Hematopoietic multipotent progenitor cell treated with erythropoietin and hydrocortisone succinate and interleukin-3 and kit ligand, for 8 days (in vitro differentiated cells): ENCODE measurements around the gene RAB19.

Experiments
- DNase-seq: peaks from one replicate; pipeline ENCODE4 v3.0.0-alpha.2; 2015

Gene RAB19, protein sequence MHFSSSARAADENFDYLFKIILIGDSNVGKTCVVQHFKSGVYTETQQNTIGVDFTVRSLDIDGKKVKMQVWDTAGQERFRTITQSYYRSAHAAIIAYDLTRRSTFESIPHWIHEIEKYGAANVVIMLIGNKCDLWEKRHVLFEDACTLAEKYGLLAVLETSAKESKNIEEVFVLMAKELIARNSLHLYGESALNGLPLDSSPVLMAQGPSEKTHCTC

DNA sequence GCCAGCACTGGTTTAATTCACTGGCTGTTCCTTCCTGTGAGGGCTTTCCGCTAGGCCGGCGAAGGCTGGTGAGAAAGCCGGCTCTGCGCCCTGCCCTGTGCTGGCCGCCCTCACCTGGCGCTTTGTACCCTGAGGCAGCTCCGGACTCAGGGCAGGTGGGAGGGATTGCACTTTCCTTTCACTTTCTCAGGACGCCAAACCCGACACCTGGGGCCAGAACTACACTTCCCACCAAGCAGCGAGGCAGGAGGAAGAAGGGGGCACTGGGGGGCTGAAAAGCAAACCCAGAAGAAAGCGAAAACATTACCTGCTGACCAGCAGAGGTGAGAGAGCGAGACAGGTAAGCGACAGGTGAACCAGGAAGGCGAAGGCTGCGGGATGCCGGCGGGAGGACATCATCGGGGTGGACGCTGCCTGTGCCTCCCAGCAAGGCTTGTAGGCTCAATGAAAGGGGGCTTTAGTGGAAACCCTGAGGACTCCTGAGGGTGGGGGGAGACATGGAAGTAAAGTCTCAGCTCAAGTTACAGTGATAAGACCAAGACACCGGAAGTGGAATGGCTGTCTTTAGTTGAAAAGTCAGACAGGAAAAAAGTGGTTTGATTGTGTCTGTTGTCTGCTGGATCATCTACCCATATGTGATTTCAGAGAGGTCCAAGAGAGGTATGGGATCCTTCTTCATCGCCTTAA is at the start of gene RAB19:
TSS of gene RAB19 (plus strand) at position 181 of the 687 bp plus-strand sequence. CDS start 3,589 bp downstream, outside the sequence.
- no peak for DNase-seq

DNA sequence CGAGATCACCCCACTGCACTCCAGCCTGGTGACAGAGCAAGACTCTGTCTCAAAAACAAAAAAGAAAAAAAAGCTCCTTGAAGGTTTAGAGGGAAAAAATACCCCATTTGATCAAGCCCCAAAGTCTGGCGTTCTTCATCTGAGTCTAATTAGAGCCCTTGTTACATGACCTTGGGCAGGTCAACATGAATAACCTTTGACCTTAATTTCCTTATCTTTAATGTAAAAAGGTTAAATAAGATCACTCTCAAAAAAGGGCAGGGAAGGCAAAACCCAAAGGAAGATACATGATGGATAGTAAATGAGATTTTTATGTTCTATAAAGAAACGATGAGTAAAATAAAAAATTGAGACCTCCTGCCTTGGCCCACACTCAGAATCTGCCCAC is 45.8 kb upstream of the RAB19 start:
- no peak for DNase-seq

DNA sequence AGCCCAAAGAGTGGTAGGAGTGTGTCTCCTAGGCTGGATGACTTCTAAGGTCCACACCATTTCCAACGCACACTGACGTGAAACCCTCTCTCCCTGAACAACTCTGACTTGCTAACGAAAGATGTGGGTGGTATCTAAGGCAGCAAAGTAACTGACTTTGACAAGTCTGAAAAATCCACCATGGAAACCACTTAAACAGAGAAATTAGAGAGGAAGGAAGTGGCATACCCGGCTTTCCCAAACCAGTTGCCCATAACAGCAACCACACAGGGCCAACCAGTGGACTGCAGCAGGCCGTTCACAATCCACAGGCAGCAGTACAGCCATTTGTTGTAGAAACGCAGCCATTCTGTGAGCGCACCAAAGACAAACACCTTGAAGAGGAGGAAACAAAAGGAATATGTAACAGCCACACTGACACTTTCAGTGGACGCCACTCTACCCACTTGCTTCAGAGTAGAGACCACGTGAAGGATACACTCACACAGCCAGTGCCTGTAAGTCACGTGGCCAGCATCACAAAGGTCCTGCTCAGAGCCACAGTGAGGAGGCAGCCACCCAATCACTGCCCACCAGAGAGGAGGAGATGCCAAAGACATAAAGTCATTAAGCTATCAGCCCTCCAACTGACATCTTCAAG is 45.3 kb upstream of the RAB19 start:
- no peak for DNase-seq

DNA sequence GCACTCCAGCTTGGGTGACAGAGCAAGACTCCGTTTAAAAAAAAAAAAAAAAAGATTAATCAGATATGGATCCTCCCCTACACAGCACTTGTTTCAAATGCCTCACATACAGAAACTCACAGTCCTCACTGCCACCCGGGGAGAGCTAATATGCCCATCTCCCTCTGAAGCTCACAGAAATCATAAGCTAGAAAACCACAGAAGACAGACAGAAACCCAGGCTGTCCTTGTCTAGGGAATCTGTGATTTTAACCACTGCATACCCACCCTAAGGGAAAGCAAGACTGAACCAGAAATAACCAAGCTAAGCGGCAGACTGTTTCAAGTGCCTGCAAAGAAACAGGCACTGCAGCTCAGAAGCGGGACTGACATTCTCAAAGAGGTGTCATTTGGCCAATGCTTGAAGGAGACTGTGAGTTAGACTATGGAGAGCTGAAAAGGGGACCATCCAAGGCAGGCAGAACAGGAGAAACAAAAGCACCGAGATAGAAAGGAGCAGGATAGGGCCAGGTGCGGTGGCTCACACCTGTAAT is 43.1 kb upstream of the RAB19 start:
- peak; percentile 14 for DNase-seq

DNA sequence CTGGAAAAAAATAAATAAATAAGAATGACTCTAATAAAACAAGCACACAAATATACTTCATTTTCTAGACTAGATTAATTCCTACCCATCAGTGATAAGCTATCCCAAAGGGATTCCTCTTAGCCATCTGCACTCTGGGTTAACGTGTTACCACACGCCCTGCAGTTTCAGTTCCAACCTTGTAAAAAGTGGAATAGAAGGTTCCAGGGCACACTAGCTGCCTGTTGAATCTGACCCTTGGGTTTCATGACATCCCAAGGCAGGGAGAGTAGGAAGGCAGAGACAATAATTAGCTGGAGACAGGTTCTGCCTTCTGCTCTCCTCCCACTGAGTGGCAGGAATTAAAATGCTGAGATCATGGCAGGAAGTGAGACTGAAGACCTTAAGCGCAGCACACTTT is 39.0 kb upstream of the RAB19 start:
- DNase-seq, result no peak

DNA sequence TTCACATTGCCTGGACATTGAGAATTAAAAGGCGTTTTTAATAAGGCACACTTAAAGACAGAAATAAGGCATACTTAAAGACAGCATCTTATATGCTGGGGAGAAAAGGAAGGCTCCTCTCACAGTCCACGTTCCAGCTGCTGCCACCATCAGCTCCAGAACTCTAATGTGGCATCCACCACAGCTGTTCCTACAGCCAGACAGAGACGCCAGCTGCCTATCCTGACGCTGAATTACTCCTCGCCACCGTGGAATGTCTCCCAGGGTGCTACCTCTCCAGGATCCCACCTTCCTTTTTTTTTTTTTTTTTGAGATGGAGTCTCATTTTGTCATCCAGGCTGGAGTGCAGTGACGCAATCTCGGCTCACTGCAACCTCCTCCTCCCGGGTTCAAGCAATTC is 36.3 kb upstream of the RAB19 start:
- DNase-seq, result no peak

DNA sequence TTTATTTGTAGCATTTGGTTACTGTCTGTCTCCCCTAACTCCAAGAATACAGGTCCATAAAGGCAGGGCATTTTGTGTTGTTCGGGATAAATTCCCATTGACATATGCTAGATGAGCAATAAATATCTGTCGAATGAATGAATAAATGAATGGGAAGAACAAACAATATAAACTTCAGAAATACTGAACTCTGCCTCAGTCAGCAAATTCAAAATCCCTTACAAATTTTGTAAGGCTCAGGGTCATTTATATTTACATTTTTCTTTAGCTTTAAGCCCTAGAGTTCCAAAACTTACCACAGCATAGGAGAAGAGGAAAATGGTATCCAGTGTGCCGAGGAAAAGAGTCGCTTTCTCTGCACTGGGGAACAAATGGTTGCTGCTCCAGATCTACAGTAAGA is 34.6 kb upstream of the RAB19 start:
- DNase-seq, result no peak

DNA sequence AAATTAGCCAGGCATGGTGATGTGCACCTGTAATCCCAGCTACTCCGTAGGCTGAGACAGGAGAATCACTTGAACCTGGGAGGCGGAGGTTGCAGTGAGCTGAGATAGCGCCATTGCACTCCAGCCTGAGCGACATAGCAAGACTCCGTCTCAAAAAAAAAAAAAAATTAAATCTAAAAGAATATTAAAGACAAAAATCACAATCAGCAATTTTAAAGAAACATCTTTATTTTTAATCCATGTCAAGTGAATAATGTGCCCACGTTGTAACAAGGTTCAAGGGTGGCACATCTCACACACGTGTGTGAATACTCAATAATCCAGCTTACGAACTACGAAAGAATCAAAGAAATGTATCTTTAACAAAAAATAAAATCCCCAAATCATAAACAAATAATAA is 28.5 kb upstream of the RAB19 start:
- DNase-seq, result no peak

DNA sequence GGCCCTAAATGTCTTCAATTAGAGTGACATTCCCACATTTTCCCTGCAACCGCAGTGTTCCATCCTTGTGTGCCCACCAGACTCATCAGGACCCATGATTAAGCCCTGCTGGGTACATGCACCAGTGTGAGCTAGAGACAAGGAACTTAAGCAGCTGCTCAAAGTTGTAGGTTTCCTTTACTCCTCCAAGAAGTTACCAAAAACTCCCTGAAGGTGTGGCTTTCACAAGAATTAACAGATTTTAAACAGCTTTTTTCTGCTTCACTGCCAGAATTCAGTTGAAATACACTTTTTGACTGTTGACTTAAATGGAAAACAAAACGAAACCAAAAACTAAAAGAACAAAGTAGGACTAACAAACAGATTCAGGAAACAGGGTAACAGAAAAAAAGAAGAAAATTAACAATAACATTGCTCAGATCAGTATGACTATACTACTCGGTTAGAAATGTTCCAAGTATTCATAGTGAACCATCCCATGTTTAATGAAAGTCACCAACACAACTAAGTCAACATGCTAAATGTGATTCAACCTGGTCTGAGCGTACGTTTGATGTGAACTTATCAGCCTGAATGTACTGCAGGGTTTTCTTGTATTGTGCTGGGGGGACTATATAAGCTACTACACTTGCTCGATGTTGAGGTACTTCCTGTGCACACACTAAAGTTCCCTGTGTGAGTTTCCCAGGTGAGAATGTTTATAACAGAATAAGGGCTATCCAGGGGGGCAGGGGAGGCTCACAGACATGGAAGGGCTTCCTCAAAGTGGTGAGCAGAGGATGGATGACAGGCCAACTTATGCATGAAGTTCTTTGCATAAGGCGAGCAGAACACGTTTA is 27.7 kb upstream of the RAB19 start:
- no peak for DNase-seq

DNA sequence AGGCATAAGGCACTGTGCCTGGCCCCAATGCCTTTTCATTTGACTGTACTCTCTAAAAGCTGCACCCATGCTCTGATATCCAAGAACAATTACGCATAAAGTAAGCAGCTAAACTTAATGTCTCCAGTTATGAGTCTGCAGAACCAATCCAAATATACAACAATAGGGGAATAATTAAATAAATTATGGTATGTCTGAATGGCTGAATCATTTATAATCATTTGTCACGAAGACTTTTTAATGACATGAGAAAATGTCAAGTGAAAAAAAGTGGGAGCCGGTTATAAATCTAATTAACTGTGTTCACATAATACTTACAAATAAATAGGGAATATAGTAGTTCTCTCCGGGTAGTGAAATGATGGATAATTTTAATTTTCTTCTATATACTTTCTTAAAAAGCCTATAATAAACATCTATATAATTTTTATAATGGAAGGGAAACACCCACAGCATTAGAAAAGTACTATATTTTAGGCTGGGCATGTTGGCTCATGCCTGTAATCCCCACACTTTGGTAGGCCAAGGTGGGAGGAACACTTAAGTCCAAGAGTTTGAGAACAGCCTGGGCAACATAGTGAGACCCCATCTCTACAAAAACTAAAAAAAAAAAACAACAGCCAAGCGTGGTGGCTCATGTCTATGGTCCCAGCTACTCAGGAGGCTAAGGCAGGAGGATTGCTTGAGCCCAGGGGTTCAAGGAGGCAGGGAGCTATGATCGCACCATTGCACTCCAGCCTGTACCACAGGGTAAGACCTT is 19.7 kb upstream of the RAB19 start:
- DNase-seq, result no peak

DNA sequence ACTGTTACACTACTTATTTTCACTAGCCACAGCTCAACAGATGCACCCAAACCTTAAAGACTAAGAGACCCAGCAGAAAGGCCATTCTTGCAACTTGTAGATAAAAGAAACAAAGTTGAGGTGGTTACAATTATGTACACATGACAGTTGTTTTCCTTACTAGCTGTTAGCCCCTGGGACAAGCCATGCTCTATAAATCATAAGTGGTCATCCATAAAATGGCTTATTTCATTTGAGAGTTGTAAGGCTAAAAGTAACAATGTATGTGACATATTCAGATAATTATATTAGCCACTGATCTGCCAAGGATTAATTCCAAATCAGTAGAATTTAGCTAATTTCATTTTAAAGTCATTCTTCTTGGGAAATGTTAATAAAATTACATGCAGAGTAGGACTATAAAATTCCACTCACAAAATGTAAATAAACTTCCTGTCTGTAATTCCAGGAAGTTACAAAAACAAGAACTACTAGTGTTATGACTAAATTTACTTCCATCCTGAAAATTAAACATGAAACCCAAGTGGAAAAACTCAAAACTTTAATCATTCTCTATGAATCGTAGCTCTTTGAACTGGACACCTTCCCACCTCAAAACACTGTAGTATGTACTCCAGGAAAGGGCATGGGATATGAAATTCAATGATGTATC is 18.8 kb upstream of the RAB19 start:
- DNase-seq, result no peak

DNA sequence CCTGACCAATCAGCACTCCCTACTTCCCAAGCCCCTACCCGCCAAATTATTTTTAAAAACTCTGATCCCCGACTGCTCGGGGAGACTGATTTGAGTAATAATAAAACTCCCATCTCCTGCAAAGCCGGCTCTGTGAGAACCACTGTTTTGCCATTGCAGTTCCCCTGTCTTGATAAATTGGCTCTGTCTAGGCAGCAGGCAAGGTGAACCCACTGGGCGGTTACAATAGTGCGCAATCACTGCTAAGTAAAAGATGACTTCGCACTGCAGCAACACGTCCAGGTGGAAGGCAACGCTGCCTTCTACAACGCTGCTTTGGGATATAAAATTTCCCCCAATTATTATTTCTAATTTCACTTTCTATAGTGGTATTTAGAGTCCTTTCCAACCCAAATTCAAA is 14.4 kb upstream of the RAB19 start:
- DNase-seq, result no peak

DNA sequence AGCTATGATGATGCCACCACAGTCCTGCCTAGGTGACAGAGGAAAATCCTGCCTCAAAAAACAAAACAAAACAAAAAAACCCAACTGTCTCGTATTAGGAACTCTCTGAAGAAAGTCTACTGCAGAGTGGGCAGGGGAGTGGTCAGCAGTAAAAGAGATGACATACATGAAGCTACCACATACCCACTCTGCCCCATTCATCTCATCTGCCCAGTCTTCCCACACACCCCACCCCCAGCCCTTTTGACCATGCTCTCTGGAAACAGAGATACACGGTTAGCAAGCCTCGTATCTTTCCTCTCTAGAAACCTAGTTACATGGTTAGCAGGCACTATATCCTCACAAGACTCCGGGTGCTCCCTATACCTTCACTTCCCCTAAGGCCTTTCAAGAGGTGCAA is 13.8 kb upstream of the RAB19 start:
- DNase-seq, result no peak

DNA sequence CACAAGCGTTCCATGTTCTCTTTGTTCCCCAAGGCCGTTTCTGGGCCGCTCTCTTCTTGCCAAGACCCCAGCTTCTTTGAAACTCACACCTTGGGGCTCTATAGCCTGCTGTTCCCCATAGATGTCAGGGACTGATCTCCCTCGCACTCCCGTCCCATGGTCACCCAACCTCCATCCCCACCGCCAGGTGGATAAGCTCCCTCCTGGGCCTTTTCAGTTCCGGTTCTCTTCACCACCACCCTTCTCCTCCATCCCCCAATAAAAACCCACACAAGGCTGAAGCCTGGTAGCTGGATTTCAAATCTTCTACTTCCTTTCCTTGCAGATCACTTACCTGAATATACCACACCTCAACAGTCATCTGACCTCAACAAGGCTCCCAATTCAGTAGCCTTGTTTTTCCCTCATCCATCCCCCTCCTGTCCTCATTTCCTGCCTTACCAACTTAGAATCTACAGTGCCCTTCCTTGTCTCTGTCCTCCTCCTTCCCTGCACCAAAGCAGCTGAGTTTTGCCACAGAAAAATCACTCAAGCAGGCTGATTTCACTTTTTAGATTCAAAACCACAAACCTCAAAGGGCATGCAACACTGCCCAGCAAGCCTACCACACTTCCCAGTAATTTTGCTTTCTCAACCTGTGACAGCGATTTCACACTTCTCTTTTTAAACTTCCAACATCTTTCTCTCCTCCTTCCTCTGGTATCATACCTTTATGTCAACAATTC is 13.2 kb upstream of the RAB19 start:
- no peak for DNase-seq

DNA sequence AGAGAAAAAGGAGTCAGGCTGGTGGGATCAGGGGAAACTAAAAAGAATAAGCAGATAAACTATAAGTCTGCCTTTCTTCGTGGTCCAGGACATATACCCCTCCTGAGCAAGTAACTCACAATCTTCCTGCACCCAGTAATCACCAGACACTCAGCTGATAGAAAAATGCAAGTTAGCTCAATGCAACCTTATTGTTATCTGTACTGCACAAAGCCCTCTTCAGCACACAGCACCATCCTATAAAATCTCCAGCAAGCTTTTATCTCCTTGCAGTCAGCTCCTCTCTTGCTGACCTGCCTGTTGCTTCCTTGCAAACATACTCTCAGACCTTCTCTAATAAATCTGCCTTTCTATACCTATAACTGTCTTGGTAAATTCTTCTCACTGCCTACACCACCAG is 12.2 kb upstream of the RAB19 start:
- DNase-seq, result peak; percentile 76

DNA sequence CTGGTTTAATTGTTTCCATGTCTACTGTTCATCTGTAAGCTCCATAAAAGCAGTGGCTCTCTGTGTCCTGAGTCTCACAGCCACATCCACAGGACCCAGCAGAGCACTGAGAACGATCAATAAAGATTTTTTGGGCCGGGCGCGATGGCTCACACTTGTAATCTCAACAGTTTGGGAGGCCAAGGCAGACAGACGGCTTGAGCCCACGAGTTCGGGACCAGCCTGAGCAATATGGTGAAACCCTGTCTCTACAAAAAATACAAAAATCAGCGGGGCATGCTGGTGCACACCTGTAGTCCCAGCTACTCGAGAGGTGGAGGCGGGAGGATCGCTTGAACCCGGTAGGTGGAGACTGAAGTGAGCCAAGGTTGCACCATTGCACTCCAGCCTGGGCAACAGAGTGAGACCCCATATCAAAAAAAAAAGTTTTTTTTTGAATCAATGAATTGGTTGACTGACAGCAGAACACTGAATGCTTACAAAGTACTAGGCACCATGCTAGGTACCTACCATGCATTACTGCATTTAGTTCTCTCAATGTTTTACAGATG is 10.0 kb upstream of the RAB19 start:
- no peak for DNase-seq

DNA sequence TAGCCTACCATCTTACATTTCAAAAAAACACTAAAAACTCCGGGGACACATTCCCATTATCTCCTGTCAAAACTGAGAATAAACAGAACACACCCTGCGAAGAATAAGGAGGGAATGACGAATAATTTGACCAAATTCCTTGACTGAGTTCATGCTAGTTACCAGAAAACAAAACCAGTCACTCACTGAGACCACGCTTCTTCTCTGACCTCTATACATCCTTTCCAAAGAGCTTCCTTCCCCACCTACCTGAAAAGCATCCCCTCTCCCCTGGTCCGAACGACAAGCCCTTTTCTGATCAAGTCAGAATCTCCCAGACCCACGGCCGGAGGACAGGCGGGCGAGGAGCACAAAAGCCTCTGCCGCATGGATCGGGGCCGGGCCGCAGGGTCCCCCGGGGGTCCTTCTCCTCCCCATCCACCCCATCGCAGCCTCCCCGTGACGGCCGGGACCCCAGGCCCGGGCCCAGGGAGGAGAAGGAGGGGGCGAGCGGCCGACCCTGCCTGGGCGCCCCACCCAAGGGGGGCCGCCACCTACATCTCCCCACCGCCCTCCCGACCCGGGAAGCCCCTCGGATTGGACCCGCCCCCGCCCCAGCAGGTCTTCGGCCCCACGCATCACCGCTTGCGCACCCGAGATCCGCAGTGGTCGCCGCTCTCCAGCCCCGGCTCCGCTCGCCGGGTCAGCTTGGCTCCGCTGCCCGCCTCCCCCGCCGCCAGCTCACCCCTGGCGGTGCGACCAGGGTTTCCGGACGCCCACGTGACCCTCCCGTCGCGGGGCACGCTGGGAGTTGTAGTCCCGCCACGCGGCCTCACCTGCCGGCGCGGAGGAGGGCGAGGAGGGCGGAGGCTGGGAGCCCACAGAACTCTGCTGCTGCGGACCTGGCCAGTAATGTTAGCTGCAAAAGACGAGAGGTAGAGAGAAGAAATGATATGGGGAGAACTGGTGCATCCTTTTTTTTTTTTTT is 5.8 kb upstream of the RAB19 start, which contains the start of gene SLC37A3:
TSS of gene SLC37A3 (minus strand) at position 747 of the 967 bp plus-strand sequence. CDS start 16,004 bp downstream, outside the sequence.
- peak; percentile 79 for DNase-seq

DNA sequence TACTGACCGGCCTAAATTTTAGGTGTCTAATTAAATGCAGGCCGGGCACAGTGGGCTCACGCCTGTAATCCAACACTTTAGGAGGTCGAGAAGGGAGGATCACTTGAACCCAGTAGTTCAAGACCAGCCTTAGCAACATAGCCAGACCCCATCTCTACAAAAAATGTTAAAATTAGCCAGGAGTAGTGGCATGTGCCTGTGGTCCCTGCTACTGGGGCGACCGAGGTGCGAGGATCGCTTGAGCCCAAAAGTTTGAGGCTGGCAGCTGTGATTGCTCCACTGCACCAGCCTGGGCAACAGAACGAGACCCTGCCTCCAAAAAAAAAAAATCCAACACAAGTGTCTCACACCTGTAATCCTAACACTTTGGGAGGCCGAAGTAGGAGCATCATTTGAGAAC is 5.0 kb upstream of the RAB19 start:
- DNase-seq, result no peak

DNA sequence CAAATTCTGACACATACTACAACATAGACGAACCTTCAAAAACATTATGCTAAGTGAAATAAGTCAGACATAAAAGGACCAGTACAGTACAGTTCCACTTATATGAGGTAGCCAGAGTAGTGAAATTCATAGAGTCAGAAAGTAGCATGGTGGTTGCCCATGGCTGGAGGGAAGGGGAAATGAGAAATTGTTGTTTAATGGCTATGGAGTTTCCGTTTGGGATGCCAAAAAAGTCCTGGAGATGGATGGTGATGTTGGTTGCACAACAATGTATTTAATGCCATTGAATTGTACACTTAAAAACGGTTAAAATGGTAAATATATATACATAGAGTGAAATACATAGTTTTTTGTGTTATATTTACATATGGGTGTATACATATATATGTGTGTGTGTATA is 3.5 kb upstream of the RAB19 start:
- no peak for DNase-seq
